ENCODE results near the gene TTYH2.

TTYH2 gene

GRCh38 chr17:74190154-74190553 lies 23.2 kb upstream of the TTYH2 start:
- no peaks in the 10 kb centered on the region for H3K9me2 ChIP-seq (ENCODE audit: low read depth, low read length)
- no peaks in the 10 kb centered on the region for H4K20me1 ChIP-seq (ENCODE audit: insufficient read depth, low read length)
- H3K4me1 ChIP-seq (ENCODE audit: insufficient read depth, low read length, severe bottlenecking) = no peaks in the 10 kb centered on the region
- no peak overlapping the region for H3K4me2 ChIP-seq (ENCODE audit: low read length)
- no peaks in the 10 kb centered on the region for H3F3A ChIP-seq (ENCODE audit: insufficient read depth, low read length)
- TF ChIP-seq EZH2 (IDR thresholded peaks at IDR 0.05; ENCODE audit: borderline replicate concordance, low read length) = no peak
- no peak for TF ChIP-seq CTCF (IDR thresholded peaks at IDR 0.05; ENCODE audit: low read length)
- H3K27ac ChIP-seq (ENCODE audit: low read depth, low read length, poor library complexity, severe bottlenecking) = no peak overlapping the region
- H3K9me3 ChIP-seq (ENCODE audit: low read length) = no peaks in the 10 kb centered on the region
- H3K79me2 ChIP-seq (ENCODE audit: insufficient read depth, low read length) = no peaks in the 10 kb centered on the region
- no peak overlapping the region for H3K4me3 ChIP-seq (ENCODE audit: low read depth, low read length, poor library complexity, severe bottlenecking)
- no peaks in the 10 kb centered on the region for H3K36me3 ChIP-seq (ENCODE audit: insufficient read depth, low read length)
- no peak overlapping the region for H3K9ac ChIP-seq (ENCODE audit: low read length)
- H2AFZ ChIP-seq (ENCODE audit: low read length) = no peak overlapping the region
- no peaks in the 10 kb centered on the region for H3K27me3 ChIP-seq (ENCODE audit: insufficient read depth, low read length)

DNA sequence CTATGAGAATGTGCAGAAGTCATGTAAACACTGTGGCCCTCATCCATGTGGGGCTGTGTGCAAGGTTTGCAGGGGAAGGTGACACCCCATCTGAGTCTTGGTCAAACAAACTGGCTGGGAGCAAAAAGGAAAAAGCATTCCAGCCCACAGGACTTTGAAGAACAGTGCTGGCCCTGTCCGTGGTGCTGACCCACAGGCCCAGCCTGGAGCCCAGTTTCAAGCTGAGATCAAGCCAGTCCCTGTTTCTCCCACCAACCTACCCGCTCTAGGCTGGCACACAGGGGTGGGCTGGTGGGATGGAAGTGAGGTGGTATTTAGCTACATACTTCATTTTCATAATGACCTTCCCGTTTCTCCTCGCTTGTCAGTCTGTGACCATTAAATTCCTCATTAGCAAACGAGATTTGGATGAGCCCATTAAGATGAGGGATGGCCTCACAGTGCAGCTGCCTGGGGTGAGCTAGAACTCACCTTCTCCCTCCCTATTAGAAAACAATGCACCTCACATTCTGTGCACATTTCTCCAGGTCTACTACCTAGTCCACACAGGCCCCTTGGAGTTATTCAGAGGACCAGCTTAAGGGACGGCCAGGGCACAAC lies 22.5 kb upstream of the TTYH2 start:
- Histone ChIP-seq H3F3A (ENCODE audit: insufficient read depth, low read length) (no peaks in the 10 kb centered on the region), H2AFZ (ENCODE audit: low read length) (no peak overlapping the region), H3K9ac (ENCODE audit: low read length) (no peak overlapping the region), H3K4me3 (ENCODE audit: low read depth, low read length, poor library complexity, severe bottlenecking) (no peak overlapping the region), H4K20me1 (ENCODE audit: insufficient read depth, low read length) (no peaks in the 10 kb centered on the region), H3K4me2 (ENCODE audit: low read length) (no peak overlapping the region), H3K9me3 (ENCODE audit: low read length) (no peaks in the 10 kb centered on the region), H3K27me3 (ENCODE audit: insufficient read depth, low read length) (no peaks in the 10 kb centered on the region), H3K9me2 (ENCODE audit: low read depth, low read length) (no peaks in the 10 kb centered on the region), H3K4me1 (ENCODE audit: insufficient read depth, low read length, severe bottlenecking) (no peaks in the 10 kb centered on the region), H3K36me3 (ENCODE audit: insufficient read depth, low read length) (no peaks in the 10 kb centered on the region), H3K79me2 (ENCODE audit: insufficient read depth, low read length) (no peaks in the 10 kb centered on the region), H3K27ac (ENCODE audit: low read depth, low read length, poor library complexity, severe bottlenecking) (no peak overlapping the region)
- TF ChIP-seq CTCF (IDR thresholded peaks at IDR 0.05; ENCODE audit: low read length) (no peak), EZH2 (IDR thresholded peaks at IDR 0.05; ENCODE audit: borderline replicate concordance, low read length) (no peak)

DNA sequence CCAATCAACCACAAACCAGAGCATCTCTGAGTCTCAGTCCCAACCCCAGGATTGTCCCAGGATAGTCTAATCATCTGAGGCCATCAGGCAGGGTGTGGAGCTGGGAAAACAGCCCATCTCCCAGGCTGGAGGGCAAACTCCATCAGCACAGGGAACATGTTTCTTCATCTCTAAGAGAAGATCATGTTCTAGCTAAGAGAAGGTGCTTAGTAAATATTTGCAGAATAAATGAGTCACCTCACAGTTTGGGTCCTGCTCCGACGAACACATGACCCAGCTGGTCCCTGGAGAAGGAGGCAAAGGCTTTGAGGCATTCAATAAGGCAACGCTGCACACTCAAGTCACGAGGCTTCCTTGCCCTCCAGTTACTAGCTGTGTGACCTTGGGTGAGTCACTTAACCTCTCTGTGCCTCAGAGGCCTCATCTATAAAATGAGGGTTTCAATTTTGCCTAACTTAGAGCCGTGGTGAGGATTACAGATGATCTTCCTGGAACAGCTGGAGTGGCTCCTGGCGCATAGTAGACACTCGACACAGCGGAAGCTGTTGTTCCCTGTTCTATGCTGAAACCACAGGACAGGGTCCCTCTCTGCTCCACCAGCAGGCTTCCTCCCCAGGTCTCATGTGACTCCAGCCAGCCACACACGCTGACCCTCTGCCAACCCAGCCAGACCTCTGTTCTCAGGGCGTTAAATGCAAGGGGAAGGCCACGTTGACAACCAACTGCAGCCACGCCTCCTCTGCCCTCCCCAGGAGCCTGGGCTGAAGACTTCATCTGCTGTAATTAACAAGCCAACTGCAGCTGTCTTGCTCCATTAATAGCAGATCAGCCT lies 20.2 kb upstream of the TTYH2 start:
- no peaks in the 10 kb centered on the region; the same call in 1 of the 2 replicates for H3K27me3 ChIP-seq (ENCODE audit: insufficient read depth, low read length)
- no peaks in the 10 kb centered on the region for H3K9me2 ChIP-seq (ENCODE audit: low read depth, low read length)

More for the DNA sequence above, 20.2 kb upstream of the TTYH2 start:
- TF ChIP-seq EZH2 (IDR thresholded peaks at IDR 0.05; ENCODE audit: borderline replicate concordance, low read length) (no peak), CTCF (IDR thresholded peaks at IDR 0.05; ENCODE audit: low read length) (no peak)
- Histone ChIP-seq H3F3A (ENCODE audit: insufficient read depth, low read length) (no peaks in the 10 kb centered on the region), H2AFZ (ENCODE audit: low read length) (no peak overlapping the region), H3K27ac (ENCODE audit: low read depth, low read length, poor library complexity, severe bottlenecking) (no peak overlapping the region), H3K79me2 (ENCODE audit: insufficient read depth, low read length) (no peaks in the 10 kb centered on the region), H4K20me1 (ENCODE audit: insufficient read depth, low read length) (no peaks in the 10 kb centered on the region), H3K4me2 (ENCODE audit: low read length) (no peak overlapping the region), H3K9ac (ENCODE audit: low read length) (no peak overlapping the region), H3K4me3 (ENCODE audit: low read depth, low read length, poor library complexity, severe bottlenecking) (no peak overlapping the region), H3K9me3 (ENCODE audit: low read length) (no peaks in the 10 kb centered on the region), H3K4me1 (ENCODE audit: insufficient read depth, low read length, severe bottlenecking) (no peaks in the 10 kb centered on the region), H3K36me3 (ENCODE audit: insufficient read depth, low read length) (no peaks in the 10 kb centered on the region)

Data from OCI-LY1 (cell line).